Stimulated activated CD8-positive, alpha-beta memory T cell treated with anti-CD3 and anti-CD28 coated beads, Interleukin-15, amount 100 ng/mL, for 24 hours (primary cell): Measurements from ENCODE around the gene ETV6.
"Not testable (repeated sequence)": the region's sequence is repeated elsewhere in the genome, so short reads cannot be mapped to it uniquely, and the experiment has no call there.

ENCODE experiments used
- DNase-seq: peaks from one replicate; pipeline ENCODE4 v3.0.0-alpha.2; 2020; ENCODE audit warnings: low read depth

ETV6 gene

DNA sequence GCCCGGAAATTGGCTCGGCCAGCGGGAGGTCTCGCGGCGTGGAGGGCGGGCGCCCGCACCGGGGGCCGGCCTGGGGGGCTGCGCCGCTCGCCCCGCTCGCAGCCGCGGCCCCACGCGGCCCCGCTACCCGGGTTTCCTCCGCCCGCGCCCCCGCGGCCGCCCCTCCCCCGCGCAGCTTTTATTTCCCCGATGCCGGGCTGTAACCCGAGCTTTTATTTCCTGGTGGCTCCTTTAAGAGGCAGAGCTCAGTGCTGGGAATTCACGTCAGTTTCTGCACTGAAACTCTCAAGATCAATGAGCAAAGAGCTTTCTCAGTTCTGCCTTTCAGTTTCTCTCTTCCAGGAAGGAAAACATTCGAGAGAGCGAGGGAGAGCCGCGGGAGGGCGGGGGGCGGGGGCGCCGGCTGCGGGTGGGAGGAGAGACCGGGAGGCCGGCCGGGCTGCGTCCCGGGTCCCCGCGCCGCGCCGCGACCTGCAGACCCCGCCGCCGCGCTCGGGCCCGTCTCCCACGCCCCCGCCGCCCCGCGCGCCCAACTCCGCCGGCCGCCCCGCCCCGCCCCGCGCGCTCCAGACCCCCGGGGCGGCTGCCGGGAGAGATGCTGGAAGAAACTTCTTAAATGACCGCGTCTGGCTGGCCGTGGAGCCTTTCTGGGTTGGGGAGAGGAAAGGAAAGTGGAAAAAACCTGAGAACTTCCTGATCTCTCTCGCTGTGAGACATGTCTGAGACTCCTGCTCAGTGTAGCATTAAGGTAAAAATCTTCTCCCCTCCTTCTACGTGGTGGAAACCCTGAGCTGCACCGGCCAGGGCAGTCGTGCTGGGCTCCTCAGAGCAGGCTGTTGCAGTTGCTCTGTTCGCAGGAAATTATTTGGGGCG is at the start of gene ETV6:
TSS of gene ETV6 (plus strand) at position 262 of the 873 bp plus-strand sequence. CDS start at position 716, 454 bp downstream.
- DNase-seq: peak; percentile 55

DNA sequence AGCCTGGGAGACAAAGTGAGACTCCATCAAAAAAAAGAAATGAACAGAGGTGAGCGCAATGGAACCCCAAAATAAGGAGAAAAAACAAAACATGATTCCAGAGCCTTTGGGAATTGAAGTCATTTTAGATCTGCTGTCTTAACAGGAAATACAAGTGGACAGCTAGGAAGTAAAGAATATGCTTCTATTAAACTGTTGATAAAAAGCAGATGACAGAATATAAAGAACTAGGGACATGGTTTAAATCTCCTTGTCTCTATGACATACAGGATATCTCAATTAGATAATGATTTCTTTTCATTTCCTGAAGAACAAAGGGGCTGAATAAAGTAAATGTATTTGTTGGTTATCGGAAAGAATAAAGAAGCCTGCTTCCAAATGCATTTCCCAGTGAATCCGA is 49.3 kb upstream of the ETV6 start:
- no peak for DNase-seq

GRCh38 chr12:11601647-11602046 is 47.8 kb upstream of the ETV6 start:
- DNase-seq: no peak

DNA sequence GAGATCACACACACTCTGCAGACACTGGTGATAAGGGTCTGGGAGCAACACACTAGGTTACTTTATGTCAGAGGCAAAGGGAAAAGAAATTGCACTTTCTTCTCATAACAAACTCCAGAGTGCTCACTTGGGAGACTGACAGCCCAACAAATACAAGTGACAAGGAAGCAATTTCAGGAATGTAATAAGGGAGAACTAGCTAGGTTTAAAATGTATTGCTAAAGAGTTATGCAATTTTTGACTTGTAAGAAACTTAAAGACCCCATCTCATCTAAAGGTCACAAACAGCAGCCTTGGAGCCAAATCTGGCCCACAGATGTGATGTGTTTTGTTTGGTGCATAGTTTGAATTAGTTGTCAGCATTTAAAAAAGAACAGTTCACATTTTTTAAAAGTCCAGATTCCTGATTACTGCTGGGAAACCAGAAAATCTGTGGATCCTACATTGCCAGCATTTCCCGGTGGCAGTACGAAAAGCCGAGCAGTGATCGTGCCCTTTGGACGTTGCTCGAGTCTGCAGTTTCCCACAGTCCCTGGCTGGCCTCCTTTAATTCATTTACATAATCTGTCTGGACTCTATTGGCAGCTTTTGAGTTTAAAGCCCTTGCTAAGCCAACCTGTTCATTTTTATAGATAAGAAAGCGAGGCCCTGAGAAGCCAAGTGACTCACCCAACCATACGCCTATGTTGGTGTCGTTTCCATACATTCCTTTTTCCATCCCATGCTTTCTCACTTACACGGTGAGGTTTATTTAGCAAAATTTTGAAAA is 42.0 kb upstream of the ETV6 start:
- no peak for DNase-seq

DNA sequence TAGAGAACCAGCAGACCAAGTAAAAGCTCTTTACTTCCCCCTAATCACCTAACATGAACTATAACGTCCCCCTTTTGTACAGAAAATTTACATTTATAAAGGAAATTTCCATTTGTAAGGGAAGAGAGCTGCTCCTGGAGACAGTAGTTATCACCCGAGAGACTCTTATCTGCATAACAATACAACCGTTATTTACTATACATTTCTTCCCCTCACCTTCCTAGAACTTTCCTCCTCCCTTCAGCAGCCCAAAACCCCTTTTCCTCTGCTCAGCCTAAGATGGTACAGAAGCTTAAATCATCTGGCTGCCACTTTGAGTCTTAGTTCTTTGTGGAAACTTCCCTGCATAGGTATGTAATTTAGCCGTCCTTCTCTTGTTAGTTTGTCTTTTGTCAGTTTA is 40.4 kb upstream of the ETV6 start:
- DNase-seq: no peak

- no peak for DNase-seq
Measured at GRCh38 chr12:11615481-11615880, 34.0 kb upstream of the ETV6 start.

- DNase-seq: no peak
Measured at GRCh38 chr12:11618046-11618445, 31.4 kb upstream of the ETV6 start.

DNA sequence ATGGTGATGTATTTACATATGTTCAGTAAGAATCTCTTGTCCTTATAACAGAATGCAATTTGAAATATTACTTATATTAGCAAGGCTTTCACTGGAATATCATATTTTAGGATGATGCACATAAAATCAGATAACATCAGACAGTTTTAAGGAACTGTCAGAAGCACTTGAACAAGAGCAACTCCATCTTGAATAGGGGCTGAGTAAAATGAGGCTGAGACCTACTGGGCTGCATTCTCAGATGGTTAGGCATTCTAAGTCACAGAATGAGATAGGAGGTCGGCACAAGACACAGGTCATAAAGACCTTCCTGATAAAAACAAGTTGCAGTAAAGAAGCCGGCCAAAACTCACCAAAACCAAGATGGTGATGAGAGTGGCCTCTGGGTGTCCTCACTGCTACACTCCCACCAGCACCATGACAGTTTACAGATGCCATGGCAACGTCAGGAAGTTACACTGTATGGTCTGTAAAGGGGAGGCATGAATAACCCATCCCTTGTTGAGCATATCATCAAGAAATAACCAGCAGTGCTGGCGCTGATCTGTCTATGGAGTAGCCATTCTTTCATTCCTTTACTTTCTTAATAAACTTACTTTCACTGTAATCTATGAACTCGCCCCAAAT is 27.6 kb upstream of the ETV6 start:
- DNase-seq: no peak

GRCh38 chr12:11622876-11623281 is 26.6 kb upstream of the ETV6 start:
- DNase-seq: no peak

DNA sequence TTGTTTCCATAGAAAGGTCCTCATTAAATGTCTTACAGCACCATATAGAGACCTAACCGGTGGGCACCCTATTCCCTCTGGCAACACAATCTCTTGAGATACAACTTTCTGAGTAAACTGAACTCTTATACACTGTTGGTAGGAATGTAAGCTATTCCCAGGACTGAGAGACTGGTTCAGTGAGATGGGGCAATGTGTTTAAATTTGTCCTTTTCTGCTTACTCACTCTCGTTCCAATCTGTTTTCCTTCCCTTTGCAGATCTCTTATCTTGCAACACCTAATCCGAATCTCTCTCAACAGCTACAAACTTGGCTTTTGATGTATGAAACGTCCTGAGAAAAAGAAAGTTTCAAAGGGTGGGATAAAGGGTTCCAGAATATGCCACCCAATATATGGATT is 26.1 kb upstream of the ETV6 start:
- no peak for DNase-seq

GRCh38 chr12:11624116-11624515 is 25.4 kb upstream of the ETV6 start:
- no peak for DNase-seq

DNA sequence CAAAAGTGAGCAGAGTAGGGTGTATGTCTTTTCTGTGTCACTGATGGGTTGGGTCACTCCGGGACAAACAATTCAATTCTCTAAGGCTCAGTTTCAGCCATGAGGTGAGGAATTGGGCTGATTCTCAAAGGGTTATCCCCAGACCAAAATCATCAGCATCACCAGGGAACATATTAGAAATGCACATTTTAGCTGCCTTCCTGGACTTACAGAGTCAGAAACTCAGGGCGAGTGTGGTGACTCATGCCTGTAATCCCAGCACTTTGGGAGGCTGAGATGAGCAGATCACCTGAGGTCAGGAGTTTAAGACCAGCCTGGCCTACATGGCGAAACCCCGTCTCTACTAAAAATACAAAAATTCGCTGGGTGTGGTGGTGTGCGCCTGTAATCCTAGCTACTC is 21.8 kb upstream of the ETV6 start:
- not testable (repeated sequence) for DNase-seq

DNA sequence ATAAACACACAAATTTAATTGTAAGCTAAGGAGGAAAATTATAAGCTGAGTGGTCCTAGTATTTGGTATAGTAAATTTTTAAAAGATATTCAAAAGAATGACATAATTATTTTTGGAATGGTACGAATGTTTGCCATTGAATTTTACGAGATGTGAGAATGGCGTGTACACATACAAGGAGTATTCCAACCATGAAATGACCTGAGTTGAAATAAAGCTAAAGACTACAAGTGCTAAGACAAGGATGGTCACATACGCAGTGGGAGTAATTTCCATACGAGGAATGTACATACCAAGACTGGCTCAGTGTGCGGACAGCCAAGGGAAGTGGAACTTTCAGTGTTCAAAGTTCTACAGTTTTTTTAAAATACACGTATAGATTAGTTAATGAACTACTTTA is 21.1 kb upstream of the ETV6 start:
- no peak for DNase-seq

GRCh38 chr12:11630046-11630706 is 19.3 kb upstream of the ETV6 start:
- DNase-seq: no peak

DNA sequence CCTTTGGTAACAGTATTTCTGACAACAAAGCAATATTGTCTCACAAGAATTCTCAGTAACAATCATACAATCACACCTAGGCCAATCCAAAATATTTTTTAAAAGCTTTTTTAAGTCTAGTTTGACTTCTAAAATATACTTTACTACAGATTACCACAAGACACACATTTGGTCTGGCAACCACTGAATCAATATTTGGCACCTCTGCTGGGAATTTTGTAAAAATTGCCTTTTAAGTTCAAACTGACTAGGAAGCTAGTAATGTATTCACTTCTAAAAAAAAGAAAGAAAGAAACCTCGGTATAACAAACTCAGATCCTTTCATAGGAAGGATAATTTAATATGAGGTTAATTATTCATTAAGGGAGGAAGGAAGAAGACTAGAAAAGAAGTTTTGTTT is 18.2 kb upstream of the ETV6 start:
- DNase-seq: no peak

DNA sequence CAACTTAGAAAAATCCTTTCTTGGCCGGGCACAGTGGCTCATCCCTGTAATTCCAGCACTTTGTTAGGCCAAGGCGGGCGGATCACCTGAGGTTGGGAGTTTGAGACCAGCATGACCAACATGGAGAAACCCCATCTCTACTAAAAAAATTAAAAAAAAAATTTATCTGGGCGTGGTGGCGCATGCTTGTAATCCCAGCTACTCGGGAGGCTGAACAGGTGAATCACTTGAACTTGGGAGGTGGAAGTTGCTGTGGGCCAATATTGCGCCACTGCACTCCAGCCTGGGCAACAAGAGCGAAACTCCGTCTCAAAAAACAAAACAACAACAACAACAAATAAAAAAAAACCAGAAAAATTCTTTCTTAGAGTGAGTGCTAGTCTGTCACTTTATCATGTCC is 17.6 kb upstream of the ETV6 start:
- not testable (repeated sequence) for DNase-seq

GRCh38 chr12:11633968-11634367 is 15.5 kb upstream of the ETV6 start:
- no peak for DNase-seq

DNA sequence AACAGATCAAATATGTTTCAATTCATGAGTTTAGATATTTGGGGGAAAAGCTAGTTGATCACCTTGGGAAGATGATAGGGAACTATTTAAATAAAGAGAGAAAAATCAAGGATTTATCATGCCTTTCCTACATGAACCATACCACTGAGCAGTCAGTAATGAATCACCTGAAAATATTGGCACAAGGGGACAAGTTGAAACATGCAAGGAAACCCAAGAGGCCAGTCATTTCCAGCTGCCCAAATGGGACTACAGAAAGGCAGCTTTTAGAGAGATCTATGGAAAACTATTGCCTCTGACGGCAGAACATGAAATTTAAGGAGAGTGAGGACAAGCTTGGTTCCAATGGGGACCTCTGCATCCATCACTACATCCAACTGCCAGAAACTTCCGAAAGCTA is 14.1 kb upstream of the ETV6 start:
- no peak for DNase-seq

GRCh38 chr12:11638315-11638916 is 11.1 kb upstream of the ETV6 start:
- no peak for DNase-seq

GRCh38 chr12:11639454-11639853 is 10.0 kb upstream of the ETV6 start:
- DNase-seq: no peak

DNA sequence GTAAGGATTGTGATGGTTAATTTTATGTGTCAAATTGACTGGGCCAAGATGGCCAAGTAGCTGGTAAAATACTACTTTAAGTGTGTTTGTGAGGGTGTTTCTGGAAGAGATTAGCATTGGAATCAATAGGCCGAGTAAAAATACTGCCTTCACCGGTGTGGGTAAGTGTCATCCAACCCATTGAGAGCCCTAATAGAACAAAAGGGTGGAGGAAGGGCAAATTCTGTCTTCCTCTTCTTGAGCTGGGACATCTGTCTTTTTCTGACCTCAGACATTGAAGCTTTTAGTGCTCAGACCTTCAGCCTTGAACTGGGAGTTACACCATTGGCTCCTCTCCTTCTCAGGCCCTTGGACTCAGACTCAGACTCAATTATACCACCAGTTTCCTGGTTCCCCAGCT is 8.0 kb upstream of the ETV6 start:
- no peak for DNase-seq

DNA sequence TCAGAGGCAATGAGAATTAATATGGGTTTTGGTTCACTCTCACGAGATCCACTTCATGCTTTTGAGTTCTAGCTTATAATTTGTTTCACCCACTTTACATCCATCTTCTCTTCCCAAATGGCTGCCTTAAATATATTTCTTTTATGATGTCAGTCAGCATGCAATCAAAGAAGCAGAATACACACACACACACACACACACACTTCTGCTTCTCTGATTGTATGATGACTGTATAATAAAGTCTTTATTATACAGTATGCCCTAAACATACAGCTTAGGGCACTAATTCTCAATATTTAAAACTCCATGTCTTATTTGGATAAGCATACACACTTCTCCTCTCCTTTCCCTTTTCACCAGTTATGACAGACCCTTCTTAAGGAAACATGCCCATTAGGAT is 6.7 kb upstream of the ETV6 start:
- no peak for DNase-seq
